Keratinocyte (primary cell): ENCODE measurements around the gene WDR46. TPM values are rescaled to one million over a fixed set of nuclear protein-coding genes. Genes with fewer than 3 reads are reported as not detected.
A peak's percentile ranks its signal among the peaks of the same experiment; 100 is the strongest.

Experiments used
- DNase-seq: peaks from one replicate; pipeline ENCODE4 v3.0.0-alpha.2; 2011; ENCODE audit warnings: low read depth, missing footprints, low spot score
- FAIRE-seq: peaks from 2 replicates; lab custom pipeline; 2011; peaks lifted over from hg19 to GRCh38; lab: Jason Lieb, UNC
- H2AFZ ChIP-seq: 2 replicates; pipeline ENCODE4 v1.6.0; 2012; ENCODE audit warnings: low read length, control low read depth, inconsistent platforms; ENCODE audit not compliant: control insufficient read depth
- H3K27ac ChIP-seq: 2 replicates; pipeline ENCODE4 v1.5.1; 2011; ENCODE audit warnings: low read length; ENCODE audit not compliant: control insufficient read depth, insufficient read depth
- H3K27me3 ChIP-seq: 3 replicates; pipeline ENCODE4 v1.6.0; 2011; ENCODE audit warnings: low read length; ENCODE audit not compliant: control insufficient read depth, insufficient read depth; ENCODE audit errors: extremely low read depth
- H3K36me3 ChIP-seq, 2 experiments: 2 replicates in 1 of 2; 3 replicates in 1 of 2; pipeline ENCODE4 v1.5.1; 2011; ENCODE audit warnings: low read length in 2 of 2, mild to moderate bottlenecking in 1 of 2; ENCODE audit not compliant: control insufficient read depth in 2 of 2, insufficient read depth in 2 of 2; ENCODE audit errors: extremely low read depth in 1 of 2
- H3K4me1 ChIP-seq: 3 replicates; pipeline ENCODE4 v1.5.1; 2011; ENCODE audit warnings: low read length; ENCODE audit not compliant: control insufficient read depth, insufficient read depth; ENCODE audit errors: extremely low read depth
- H3K4me2 ChIP-seq: 3 replicates; pipeline ENCODE4 v1.6.0; 2011; ENCODE audit warnings: low read depth, low read length; ENCODE audit not compliant: control insufficient read depth, insufficient read depth; ENCODE audit errors: extremely low read depth
- H3K4me3 ChIP-seq, 3 experiments: fragments of 200-600 bp in 1 of 3; sonication (generic) in 1 of 3; 2 replicates in 2 of 3; 3 replicates in 1 of 3; pipeline ENCODE4 v1.5.1; 2011 to 2016; ENCODE audit warnings: low read length in 3 of 3, mild to moderate bottlenecking in 3 of 3, control low read depth in 2 of 3, inconsistent platforms in 1 of 3, low read depth in 1 of 3, mixed read lengths in 1 of 3, mixed run types in 1 of 3, moderate library complexity in 1 of 3; ENCODE audit not compliant: control insufficient read depth in 2 of 3, insufficient read depth in 2 of 3; ENCODE audit errors: extremely low read depth in 1 of 3
- H3K79me2 ChIP-seq: 2 replicates; pipeline ENCODE4 v1.6.0; 2012; ENCODE audit warnings: low read length; ENCODE audit not compliant: control insufficient read depth, insufficient read depth
- H3K9ac ChIP-seq: 3 replicates; pipeline ENCODE4 v1.6.0; 2011; ENCODE audit warnings: low read length; ENCODE audit not compliant: control insufficient read depth, insufficient read depth; ENCODE audit errors: extremely low read depth
- H3K9me1 ChIP-seq: 3 replicates; pipeline ENCODE4 v1.6.0; 2011; ENCODE audit warnings: low read length; ENCODE audit not compliant: control insufficient read depth, insufficient read depth; ENCODE audit errors: extremely low read depth
- H3K9me3 ChIP-seq: 2 replicates; pipeline ENCODE4 v1.5.1; 2012; ENCODE audit warnings: low read depth, low read length; ENCODE audit not compliant: control insufficient read depth
- H4K20me1 ChIP-seq: 3 replicates; pipeline ENCODE4 v1.6.0; 2011; ENCODE audit warnings: low read length; ENCODE audit not compliant: control insufficient read depth, insufficient read depth; ENCODE audit errors: extremely low read depth
- CTCF ChIP-seq, 3 experiments: IDR thresholded peaks in 1 of 3; conservative IDR thresholded peaks in 1 of 3; optimal IDR thresholded peaks in 1 of 3; 2 replicates in 2 of 3; 3 replicates in 1 of 3; pipeline versions ENCODE3 to v1.5.1; 2011; ENCODE audit warnings: low read length in 3 of 3, mild to moderate bottlenecking in 3 of 3, moderate library complexity in 2 of 3, control low read depth in 1 of 3, inconsistent platforms in 1 of 3; ENCODE audit not compliant: insufficient read depth in 2 of 3; ENCODE audit errors: extremely low read depth in 1 of 3
- EZH2 ChIP-seq: IDR thresholded peaks from one replicate; pipeline ENCODE4 v1.6.1; 2012; ENCODE audit warnings: inconsistent platforms, mild to moderate bottlenecking, low read length, moderate library complexity
- dilution Hi-C: fragments of 300-500 bp; cut with MboI; formaldehyde crosslinking; loops from one replicate; pipeline ENCODE4 v1.7.0; 2020; ENCODE audit warnings: low sequenced_read_pairs; ENCODE audit not compliant: extremely low pct_ligation_motif_present
- polyA plus RNA-seq, 5 experiments: library from polyadenylated mRNA; depleted of rRNA in 3 of 5; stranded (reverse) in 3 of 5; stranded (forward) in 1 of 5; unstranded in 1 of 5; fragments of >200 nt; gene quantifications; 1 replicate in 1 of 5; 2 replicates in 3 of 5; 3 replicates in 1 of 5; pipeline versions ENCODE4 v1.2.1 to v1.2.3, GENCODE V29; 2011 to 2012; ENCODE audit warnings: missing spikeins in 2 of 5, low read depth in 1 of 5, low replicate concordance in 1 of 5

WDR46 gene
- polyA plus RNA-seq, 1 donor (not counting 4 experiments of a cell fraction or from before 2014, with no cell fraction given) = 43.0 TPM

DNA sequence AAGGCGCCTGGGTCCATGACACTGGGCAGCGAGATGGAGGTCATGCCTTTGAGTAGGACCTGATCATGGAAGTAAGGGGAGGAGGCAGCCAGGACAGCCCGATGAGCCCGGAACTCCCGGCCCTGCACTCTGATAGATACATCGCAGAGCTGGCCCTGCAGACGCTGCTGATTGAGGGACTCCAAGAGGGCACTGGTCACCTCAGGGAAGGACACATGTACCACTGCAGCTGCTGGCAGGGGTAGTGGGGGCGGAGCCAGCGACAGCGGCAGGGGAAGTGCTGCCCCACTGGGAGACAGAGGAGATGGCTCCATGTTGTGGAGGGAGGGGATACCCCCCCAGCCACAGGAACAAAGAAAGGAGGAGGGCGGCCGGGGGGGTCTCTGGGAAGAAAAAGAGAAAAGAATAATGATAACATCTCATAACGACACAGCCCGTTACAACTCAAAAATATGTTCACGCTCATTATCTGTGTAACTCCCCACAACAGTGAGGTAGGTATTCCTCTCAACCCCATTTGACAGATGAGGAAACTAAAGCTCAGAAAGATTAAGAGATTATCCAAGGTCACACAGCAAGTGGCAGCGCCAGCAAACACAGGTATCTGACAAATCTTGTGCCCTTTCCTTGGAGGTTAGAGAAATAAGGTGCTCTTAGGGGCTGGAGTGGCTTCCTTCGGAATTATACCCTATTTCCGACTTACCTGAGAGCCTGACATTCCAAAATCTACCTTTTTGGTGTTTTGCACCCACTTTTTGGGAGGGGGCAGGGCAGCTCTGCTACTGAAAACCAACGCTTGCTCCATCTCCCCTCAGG lies 27.8 kb upstream of the WDR46 start:
- Histone ChIP-seq H3K4me1 (peaks cover 44% of the 10 kb centered on the region), H3K27me3 (no peaks in the 10 kb centered on the region)

DNA sequence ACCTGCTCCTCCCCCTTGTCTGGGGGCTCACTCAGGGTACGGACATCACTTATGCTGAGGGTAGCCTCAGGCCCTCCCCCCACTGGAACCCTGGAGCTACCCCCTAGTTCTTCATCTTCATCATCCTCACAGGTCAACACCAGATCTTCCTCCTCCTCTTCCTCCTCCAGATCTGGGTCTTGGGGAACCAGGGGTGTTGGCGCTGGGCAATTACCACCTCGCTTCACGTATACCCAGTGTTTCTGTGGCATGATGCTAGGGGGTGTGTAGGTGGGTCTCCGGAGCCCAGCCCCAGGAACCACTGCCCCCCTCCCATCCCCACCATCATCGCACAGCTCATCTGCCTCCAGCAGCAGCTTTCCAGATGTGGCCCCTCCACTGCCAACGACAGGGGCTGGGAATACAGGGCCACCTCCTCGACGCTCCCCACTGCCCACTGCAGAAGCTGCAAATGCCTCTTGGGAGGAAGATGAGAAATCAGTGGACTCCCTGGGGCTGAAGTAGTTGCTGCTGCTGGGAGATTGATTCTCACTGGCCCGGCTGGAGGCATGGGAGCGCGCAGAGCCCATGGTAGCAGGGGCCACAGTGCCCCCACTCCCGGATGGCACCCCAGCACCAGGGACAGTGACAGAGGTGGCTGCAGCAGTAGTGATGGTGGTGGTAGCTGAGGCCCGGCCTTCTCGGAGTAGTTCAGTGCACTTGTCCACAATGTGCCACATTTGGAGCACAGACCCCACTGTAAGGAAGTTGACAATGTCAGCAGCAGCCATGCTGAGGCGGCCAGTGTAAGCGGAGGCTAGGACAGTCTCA lies 27.0 kb upstream of the WDR46 start:
- Histone ChIP-seq H3K9me3 (no peaks in the 10 kb centered on the region), H3K4me1 (peaks cover 39% of the 10 kb centered on the region), H3K4me2 (no peak overlapping the region), H4K20me1 (no peaks in the 10 kb centered on the region), H2AFZ (no peak overlapping the region), H3K79me2 (peaks cover 50% of the 10 kb centered on the region), H3K27me3 (no peaks in the 10 kb centered on the region), H3K36me3 (peaks cover 22 to 28% of the 10 kb centered on the region in 2 experiments), H3K9ac (no peak overlapping the region), H3K9me1 (no peaks in the 10 kb centered on the region), H3K27ac (no peak overlapping the region), H3K4me3 (no peak overlapping the region)
- no peak for DNase-seq
- TF ChIP-seq EZH2 = no peak
- no peak for TF ChIP-seq CTCF (optimal IDR thresholded peaks at IDR 0.05 in 1 of 3, IDR thresholded peaks at IDR 0.05 in 1 of 3, conservative IDR thresholded peaks at IDR 0.05 in 1 of 3; ENCODE audit: extremely low read depth in 1 of 3, insufficient read depth in 2 of 3, low read length in 3 of 3)
- dilution Hi-C loops = no loop called here
- FAIRE-seq = no peak

More for the DNA sequence above, 27.8 kb upstream of the WDR46 start:
- dilution Hi-C loops = no loop called here
- Histone ChIP-seq H3K4me3 (peak overlapping the region; percentile 45 to 54 (median 48)), H3K9me1 (no peaks in the 10 kb centered on the region), H3K36me3 (peaks cover 22 to 30% of the 10 kb centered on the region in 2 experiments), H2AFZ (no peak overlapping the region), H4K20me1 (no peaks in the 10 kb centered on the region), H3K9me3 (no peaks in the 10 kb centered on the region), H3K27ac (no peak overlapping the region), H3K9ac (no peak overlapping the region), H3K4me2 (peak overlapping the region; percentile 65), H3K79me2 (peaks cover 50% of the 10 kb centered on the region)
- no peak for DNase-seq
- FAIRE-seq = no peak
- no peak for TF ChIP-seq CTCF (optimal IDR thresholded peaks at IDR 0.05 in 1 of 3, IDR thresholded peaks at IDR 0.05 in 1 of 3, conservative IDR thresholded peaks at IDR 0.05 in 1 of 3; ENCODE audit: extremely low read depth in 1 of 3, insufficient read depth in 2 of 3, low read length in 3 of 3)
- no peak for TF ChIP-seq EZH2
